T-helper 17 cell (primary cell): ENCODE data around the gene SLC11A2. TPM values are rescaled to one million over a fixed set of nuclear protein-coding genes. Genes with fewer than 3 reads are reported as not detected.
"Not testable (repeated sequence)": the region's sequence is repeated elsewhere in the genome, so short reads cannot be mapped to it uniquely, and the experiment has no call there.

Experiments used
- ATAC-seq: fragments of 150-1000 bp; cut with Tn5 transposase; 2 replicates; pipeline ENCODE4 v1.10.0; 2021; ENCODE audit warnings: mild to moderate bottlenecking, moderate library complexity
- DNase-seq, 3 donors: peaks; one replicate each; pipeline versions ENCODE4 v3.0.0 to v3.0.0-alpha.2; 2020 to 2021
- H3K9me3 ChIP-seq: one replicate; pipeline ENCODE4 v1.7.0; 2013; ENCODE audit warnings: low read length, mild to moderate bottlenecking; ENCODE audit not compliant: control insufficient read depth, poor library complexity, severe bottlenecking
- H3K27ac Mint-ChIP-seq: one replicate; pipeline ENCODE4 v1.8.0; 2022; ENCODE audit warnings: mild to moderate bottlenecking, moderate library complexity, mixed read lengths
- H3K27me3 Mint-ChIP-seq: one replicate; pipeline ENCODE4 v1.8.0; 2022; ENCODE audit warnings: mixed read lengths
- H3K36me3 Mint-ChIP-seq: one replicate; pipeline ENCODE4 v1.8.0; 2022; ENCODE audit warnings: low read depth, mixed read lengths
- H3K4me1 Mint-ChIP-seq: one replicate; pipeline ENCODE4 v1.8.0; 2022; ENCODE audit warnings: mild to moderate bottlenecking, mixed read lengths
- H3K4me3 Mint-ChIP-seq: one replicate; pipeline ENCODE4 v1.8.0; 2022; ENCODE audit warnings: mild to moderate bottlenecking, moderate library complexity, mixed read lengths
- total RNA-seq, 4 donors: library from RNA in 2 of 4; stranded (reverse) in 2 of 4; gene quantifications; one replicate each; pipeline ENCODE4 v1.2.3 and lab custom pipeline; 2022 to 2026

Gene SLC11A2
- total RNA-seq, 2 donors from 2014 or later: 47.6 to 51.5 TPM

DNA sequence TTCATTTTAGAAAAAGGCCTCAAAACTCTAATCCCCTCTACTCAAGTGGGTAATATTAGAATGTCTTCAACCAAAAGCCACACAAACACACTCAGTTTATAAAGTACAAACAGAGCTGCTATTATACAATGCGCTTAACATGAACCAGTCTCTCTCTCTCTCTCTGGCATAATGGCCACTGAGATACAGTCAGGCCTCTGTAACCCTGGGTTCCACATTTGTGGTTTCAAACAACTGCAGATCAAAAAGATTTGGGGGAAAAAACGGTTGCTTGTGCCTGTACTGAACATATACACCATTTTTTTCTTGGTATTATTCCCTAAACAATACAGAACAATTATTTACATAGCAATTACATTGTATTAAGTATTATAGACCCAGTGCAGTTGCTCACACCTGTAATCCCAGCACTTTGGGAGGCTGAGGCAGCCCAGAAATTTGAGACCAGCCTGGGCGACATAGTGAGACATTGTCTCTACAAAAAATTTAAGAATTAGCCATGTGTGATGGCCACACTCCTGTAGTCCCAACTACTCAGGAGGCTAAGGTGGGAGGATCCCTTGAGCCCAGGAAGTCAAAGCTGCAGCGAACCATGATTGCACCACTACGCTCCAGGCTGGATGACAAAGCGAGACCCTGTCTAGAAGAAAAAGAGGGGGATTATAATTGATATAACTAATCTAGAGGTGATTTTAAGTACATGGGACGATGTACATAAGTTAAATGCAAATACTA is 5.6 kb downstream of the SLC11A2 start:
- Mint-ChIP-seq H3K4me1 (peaks cover 32% of the 10 kb centered on the region), H3K36me3 (no peaks in the 10 kb centered on the region), H3K27me3 (no peaks in the 10 kb centered on the region), H3K4me3 (peak overlapping the region; percentile 69), H3K27ac (no peak overlapping the region)
- no peaks in the 10 kb centered on the region for H3K9me3 ChIP-seq
- no peak for ATAC-seq
- no peak for DNase-seq

GRCh38 chr12:51019927-51020326 is 6.3 kb downstream of the SLC11A2 start:
- Mint-ChIP-seq H3K27ac (peak overlapping the region; percentile 8), H3K4me1 (peaks cover 25% of the 10 kb centered on the region), H3K27me3 (no peaks in the 10 kb centered on the region), H3K4me3 (no peak overlapping the region), H3K36me3 (no peaks in the 10 kb centered on the region)
- DNase-seq: no peak
- no peak for ATAC-seq
- no peaks in the 10 kb centered on the region for H3K9me3 ChIP-seq

- no peaks in the 10 kb centered on the region for H3K36me3 Mint-ChIP-seq
- no peak overlapping the region for H3K4me3 Mint-ChIP-seq
- no peak overlapping the region for H3K27ac Mint-ChIP-seq
- peaks cover 15% of the 10 kb centered on the region for H3K4me1 Mint-ChIP-seq
- DNase-seq: no peak
- H3K27me3 Mint-ChIP-seq: no peaks in the 10 kb centered on the region
- no peaks in the 10 kb centered on the region for H3K9me3 ChIP-seq
- no peak for ATAC-seq
Measured at GRCh38 chr12:51018956-51019355, 7.2 kb downstream of the SLC11A2 start.

- Mint-ChIP-seq H3K36me3 (no peaks in the 10 kb centered on the region), H3K27me3 (no peaks in the 10 kb centered on the region), H3K4me1 (peaks cover 19% of the 10 kb centered on the region), H3K4me3 (no peak overlapping the region), H3K27ac (no peak overlapping the region)
- H3K9me3 ChIP-seq: no peaks in the 10 kb centered on the region
- ATAC-seq (no peak), DNase-seq (no peak)
Measured at GRCh38 chr12:51017452-51017851, 8.7 kb downstream of the SLC11A2 start.

- not testable (repeated sequence) for H3K9me3 ChIP-seq, ATAC-seq, H3K27ac Mint-ChIP-seq, H3K27me3 Mint-ChIP-seq, H3K4me3 Mint-ChIP-seq, H3K36me3 Mint-ChIP-seq, DNase-seq
- peaks cover 16% of the 10 kb centered on the region for H3K4me1 Mint-ChIP-seq
Measured at GRCh38 chr12:51014467-51014866, 11.7 kb downstream of the SLC11A2 start.

DNA sequence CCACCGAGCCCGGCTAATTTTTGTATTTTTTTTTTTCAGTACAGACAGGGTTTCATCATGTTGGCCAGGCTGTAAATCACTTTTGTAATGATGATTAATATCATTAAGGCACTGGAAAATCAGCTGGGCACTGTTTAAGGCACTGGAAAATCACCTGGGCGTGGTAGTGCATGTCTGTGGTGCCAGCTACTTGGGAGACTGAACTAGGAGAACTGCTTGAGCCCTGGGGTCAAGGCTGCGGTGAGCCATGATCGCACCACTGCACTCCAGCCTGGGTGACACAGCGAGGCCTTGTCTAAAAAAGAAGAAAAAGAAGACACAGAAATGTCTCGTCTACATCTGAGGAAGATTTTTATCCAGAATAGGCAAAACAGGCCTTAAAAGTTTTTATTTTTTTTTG is 12.7 kb downstream of the SLC11A2 start:
- no peaks in the 10 kb centered on the region for H3K9me3 ChIP-seq
- no peaks in the 10 kb centered on the region for H3K27me3 Mint-ChIP-seq
- DNase-seq: no peak
- no peaks in the 10 kb centered on the region for H3K36me3 Mint-ChIP-seq
- no peak for ATAC-seq
- peak overlapping the region; percentile 61 for H3K27ac Mint-ChIP-seq
- peaks cover 20% of the 10 kb centered on the region for H3K4me1 Mint-ChIP-seq
- H3K4me3 Mint-ChIP-seq: no peak overlapping the region

GRCh38 chr12:51012570-51013236 is 13.5 kb downstream of the SLC11A2 start:
- no peaks in the 10 kb centered on the region for H3K9me3 ChIP-seq
- H3K27me3 Mint-ChIP-seq: no peaks in the 10 kb centered on the region
- ATAC-seq (no peak), DNase-seq (no peak)
- H3K4me3 Mint-ChIP-seq: peak overlapping the region; percentile 58
- H3K4me1 Mint-ChIP-seq: peaks cover 20% of the 10 kb centered on the region
- peak overlapping the region; percentile 61 for H3K27ac Mint-ChIP-seq
- no peaks in the 10 kb centered on the region for H3K36me3 Mint-ChIP-seq

DNA sequence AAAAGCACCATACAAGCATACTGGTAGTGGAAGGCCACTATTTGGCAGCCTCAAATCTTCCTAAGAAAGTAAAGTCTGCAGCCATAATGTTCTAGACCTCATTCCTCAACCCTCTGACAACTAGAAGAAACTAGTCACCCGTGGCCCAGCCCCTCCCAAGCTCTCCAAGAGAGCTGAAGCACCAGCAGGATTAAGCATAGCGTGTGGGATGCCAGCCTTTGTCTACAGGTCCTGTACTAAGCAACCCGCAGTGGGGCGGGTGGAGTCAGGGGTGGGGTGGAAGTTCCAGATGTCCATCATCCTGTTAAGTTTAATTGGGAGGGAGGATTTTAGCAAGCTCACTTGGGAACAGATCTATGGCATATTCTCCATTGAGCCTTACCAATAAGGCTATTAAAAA is 14.2 kb downstream of the SLC11A2 start:
- no peaks in the 10 kb centered on the region for H3K27me3 Mint-ChIP-seq
- H3K4me3 Mint-ChIP-seq: no peak overlapping the region
- H3K9me3 ChIP-seq: no peaks in the 10 kb centered on the region
- DNase-seq: no peak
- H3K4me1 Mint-ChIP-seq: peaks cover 17% of the 10 kb centered on the region
- H3K36me3 Mint-ChIP-seq: no peaks in the 10 kb centered on the region
- no peak for ATAC-seq
- H3K27ac Mint-ChIP-seq: no peak overlapping the region

DNA sequence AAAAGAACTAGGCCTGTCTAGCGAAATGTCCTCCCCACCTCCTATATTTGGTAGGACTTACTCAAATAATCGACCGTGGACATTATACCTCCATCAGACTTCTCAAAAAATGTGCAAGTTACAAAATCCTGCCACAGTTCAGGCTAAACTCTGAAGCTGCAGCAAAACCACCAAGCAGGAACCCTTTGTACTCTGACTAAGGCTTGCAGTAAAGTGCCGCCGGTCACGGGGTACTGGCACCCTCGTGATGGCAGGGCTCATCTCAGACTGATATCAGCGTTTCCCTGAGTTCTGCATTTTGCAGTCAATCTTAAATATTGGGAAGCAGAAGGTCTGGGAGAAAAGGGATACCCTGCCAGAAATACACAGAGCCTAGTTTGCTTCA is 17.1 kb downstream of the SLC11A2 start:
- Mint-ChIP-seq H3K27ac (peak overlapping the region; percentile 78), H3K27me3 (no peaks in the 10 kb centered on the region), H3K4me1 (peaks cover 17% of the 10 kb centered on the region), H3K4me3 (peak overlapping the region; percentile 58), H3K36me3 (peaks cover 2% of the 10 kb centered on the region)
- DNase-seq: peak in 2 of 3 donors; percentile 27 to 36
- ATAC-seq: peak; percentile 100
- no peaks in the 10 kb centered on the region for H3K9me3 ChIP-seq

- ATAC-seq: no peak
- Mint-ChIP-seq H3K4me3 (peak overlapping the region; percentile 58), H3K36me3 (peaks cover 5% of the 10 kb centered on the region), H3K27ac (peak overlapping the region; percentile 78), H3K27me3 (no peaks in the 10 kb centered on the region), H3K4me1 (peaks cover 17% of the 10 kb centered on the region)
- DNase-seq: no peak
- no peaks in the 10 kb centered on the region for H3K9me3 ChIP-seq
Measured at GRCh38 chr12:51008329-51009055, 17.7 kb downstream of the SLC11A2 start.

- DNase-seq: no peak
- Mint-ChIP-seq H3K4me3 (no peak overlapping the region), H3K27ac (peak overlapping the region; percentile 61), H3K36me3 (peaks cover 7% of the 10 kb centered on the region), H3K4me1 (peaks cover 7% of the 10 kb centered on the region), H3K27me3 (no peaks in the 10 kb centered on the region)
- ATAC-seq: no peak
- H3K9me3 ChIP-seq: no peaks in the 10 kb centered on the region
Measured at GRCh38 chr12:51005671-51006070, 20.5 kb downstream of the SLC11A2 start.

GRCh38 chr12:51005030-51005429 is 21.2 kb downstream of the SLC11A2 start:
- ATAC-seq (no peak), DNase-seq (no peak)
- Mint-ChIP-seq H3K36me3 (peaks cover 7% of the 10 kb centered on the region), H3K4me1 (peaks cover 7% of the 10 kb centered on the region), H3K27ac (no peak overlapping the region), H3K27me3 (no peaks in the 10 kb centered on the region), H3K4me3 (no peak overlapping the region)
- no peaks in the 10 kb centered on the region for H3K9me3 ChIP-seq

DNA sequence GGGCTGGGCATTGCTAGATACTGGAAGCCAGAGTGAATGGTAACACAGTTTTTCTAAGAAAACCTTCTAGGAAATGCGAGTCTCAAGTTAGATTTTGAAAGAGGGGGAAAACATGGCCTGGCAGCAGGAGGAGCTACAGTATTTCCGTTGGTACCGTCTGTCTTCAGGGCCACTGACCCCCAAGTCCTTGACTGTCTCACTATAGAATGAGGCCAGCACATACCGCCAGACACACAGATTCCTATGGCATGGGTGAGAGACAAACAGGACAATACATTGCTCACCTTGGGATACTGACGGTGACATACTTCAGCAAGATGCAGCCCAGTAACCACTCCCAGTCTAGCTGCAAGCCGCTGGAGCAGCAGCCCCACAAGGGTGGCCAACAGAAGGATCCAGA is 21.7 kb downstream of the SLC11A2 start:
- Mint-ChIP-seq H3K27ac (no peak overlapping the region), H3K4me3 (no peak overlapping the region), H3K4me1 (peaks cover 4% of the 10 kb centered on the region), H3K36me3 (peaks cover 7% of the 10 kb centered on the region), H3K27me3 (no peaks in the 10 kb centered on the region)
- ATAC-seq (no peak), DNase-seq (no peak)
- no peaks in the 10 kb centered on the region for H3K9me3 ChIP-seq
